GM12891 (cell line): ENCODE measurements around the gene AGAP5.

Experiments used
- PAX5 ChIP-seq: IDR thresholded peaks from 2 replicates; pipeline ENCODE4 v1.6.1; 2011; ENCODE audit warnings: low read length, moderate library complexity, mild to moderate bottlenecking; ENCODE audit not compliant: insufficient read depth, severe bottlenecking
- POLR2A ChIP-seq: IDR thresholded peaks from 2 replicates; pipeline ENCODE4 v1.6.1; 2011; ENCODE audit warnings: low read depth, low read length, control low read depth
- POLR2AphosphoS5 ChIP-seq: IDR thresholded peaks from 2 replicates; pipeline ENCODE4 v1.6.1; 2011; ENCODE audit warnings: low read depth, low read length, control low read depth
- SPI1 ChIP-seq: IDR thresholded peaks from 2 replicates; pipeline ENCODE4 v1.6.1; 2011; ENCODE audit warnings: low read depth, low read length, control low read depth
- TAF1 ChIP-seq: IDR thresholded peaks from 2 replicates; pipeline ENCODE4 v1.6.1; 2011; ENCODE audit warnings: low read depth, low read length, control low read depth

DNA sequence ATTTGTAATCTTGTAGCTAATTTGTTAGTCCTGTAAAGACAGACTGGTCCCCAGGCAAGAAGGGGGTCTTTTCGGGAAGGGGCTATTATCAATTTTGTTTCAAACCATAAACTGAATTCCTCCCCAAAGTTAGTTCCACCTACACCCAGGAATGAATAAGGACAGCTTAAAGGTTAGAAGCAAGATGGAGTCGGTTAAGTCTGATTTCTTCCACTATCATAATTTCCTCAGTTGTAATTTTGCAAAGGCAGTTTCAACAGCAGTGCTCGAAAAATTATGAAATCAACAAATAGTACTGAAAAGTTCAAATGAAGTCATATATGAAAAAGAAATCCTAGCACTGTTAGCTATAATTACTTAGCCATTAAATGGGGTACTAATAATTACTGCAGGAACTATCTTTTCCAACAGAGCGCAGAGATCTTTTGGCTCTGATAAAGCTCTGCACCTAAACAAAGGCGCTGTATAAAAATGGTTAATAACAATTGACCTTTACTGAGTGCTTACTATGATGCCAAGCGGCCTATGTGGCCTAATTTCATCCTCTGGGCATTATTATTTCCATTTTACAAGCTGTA, 45.5 kb upstream of the AGAP5 start:
- TF ChIP-seq TAF1, result no peak
- TF ChIP-seq POLR2A, result no peak
- no peak for TF ChIP-seq POLR2AphosphoS5
- no peak for TF ChIP-seq PAX5
- no peak for TF ChIP-seq SPI1
